Activated CD4-positive, alpha-beta T cell treated with anti-CD3 and anti-CD28 coated beads, Interleukin-2, amount 50 U/mL, for 48 hours (primary cell): ENCODE results near the gene SCFD2.

ENCODE experiments used
- DNase-seq, 2 experiments: peaks; one replicate each; pipeline ENCODE4 v3.0.0-alpha.2; 2020

The SCFD2 gene

GRCh38 chr4:53132132-53132891 lies 233.5 kb downstream of the SCFD2 start:
- peak in 1 of 2 experiments; percentile 16 for DNase-seq

DNA sequence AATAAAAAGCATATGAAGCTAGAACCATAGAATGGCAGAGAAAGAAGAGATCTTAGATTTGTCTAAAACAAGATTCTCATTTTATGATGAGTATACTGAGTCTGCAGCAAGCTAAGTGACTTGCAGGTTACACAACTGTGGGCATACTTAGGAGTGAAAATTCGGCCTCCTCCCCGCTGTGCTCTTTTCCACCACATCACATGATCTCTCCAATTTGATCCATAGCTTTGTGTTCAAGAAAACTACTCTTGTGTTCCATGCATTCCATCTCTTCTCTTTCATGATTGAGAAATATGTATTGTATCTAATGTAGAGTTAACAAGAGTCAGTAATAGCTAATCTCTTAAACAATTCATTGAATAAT lies 234.3 kb downstream of the SCFD2 start:
- DNase-seq: no peak

DNA sequence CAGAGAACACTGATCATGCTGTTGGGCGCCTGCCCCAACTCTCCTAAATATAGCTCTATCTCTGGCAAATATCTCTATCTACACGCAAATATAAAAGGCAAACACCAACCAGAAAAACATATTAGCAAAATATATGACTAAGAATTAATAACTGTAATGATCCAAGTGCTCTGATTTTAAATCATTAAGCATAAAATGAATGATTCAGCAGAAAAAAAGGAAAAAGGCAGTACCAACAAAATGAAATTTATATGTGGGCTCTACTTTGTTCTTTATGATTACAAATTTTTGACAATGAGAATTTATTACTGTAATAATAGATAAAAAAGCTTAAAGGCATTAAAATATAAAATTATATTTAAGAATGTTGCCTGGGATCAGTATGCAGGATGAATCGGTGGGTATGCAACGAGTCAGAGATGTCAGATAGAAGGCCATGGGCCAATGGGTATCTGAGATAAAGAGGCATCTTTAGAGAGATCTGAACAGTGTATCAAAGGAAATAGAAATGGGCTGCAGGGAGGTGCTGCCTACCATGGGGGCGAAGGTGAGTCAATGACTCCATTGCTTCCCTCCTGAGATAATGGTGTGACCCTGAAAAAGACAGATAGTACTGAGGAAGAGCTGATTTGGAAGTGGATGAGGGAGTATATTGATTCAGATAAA lies 234.8 kb downstream of the SCFD2 start:
- DNase-seq: no peak

GRCh38 chr4:53128706-53129357 lies 237.0 kb downstream of the SCFD2 start:
- no peak for DNase-seq

- DNase-seq: no peak
These were observed 237.6 kb downstream of the SCFD2 start for GRCh38 chr4:53128231-53128630.

DNA sequence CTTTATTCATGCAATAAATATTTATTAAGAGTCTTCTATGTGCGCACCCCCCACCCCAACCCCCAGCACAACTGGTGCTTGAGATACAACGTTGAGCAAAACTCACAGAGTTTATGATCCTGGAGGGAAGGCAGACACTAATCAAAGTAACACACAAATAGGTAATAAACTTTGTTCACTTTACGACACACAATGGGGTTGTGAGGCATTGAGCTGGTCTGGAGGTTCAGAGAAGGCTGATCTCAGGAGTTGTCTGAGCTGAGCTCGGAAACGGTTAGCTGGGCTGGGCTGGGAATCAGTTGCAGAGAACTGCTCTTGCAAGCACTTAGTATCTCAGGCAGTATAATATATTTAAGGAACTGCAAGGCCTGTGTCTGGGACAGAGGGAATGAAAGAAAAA lies 238.5 kb downstream of the SCFD2 start:
- DNase-seq: no peak

GRCh38 chr4:53126099-53126498 lies 239.8 kb downstream of the SCFD2 start:
- no peak for DNase-seq

GRCh38 chr4:53123819-53124218 lies 242.0 kb downstream of the SCFD2 start:
- DNase-seq: no peak

GRCh38 chr4:53123171-53123570 lies 242.7 kb downstream of the SCFD2 start:
- no peak for DNase-seq

GRCh38 chr4:53122280-53123116 lies 243.4 kb downstream of the SCFD2 start:
- no peak for DNase-seq

DNA sequence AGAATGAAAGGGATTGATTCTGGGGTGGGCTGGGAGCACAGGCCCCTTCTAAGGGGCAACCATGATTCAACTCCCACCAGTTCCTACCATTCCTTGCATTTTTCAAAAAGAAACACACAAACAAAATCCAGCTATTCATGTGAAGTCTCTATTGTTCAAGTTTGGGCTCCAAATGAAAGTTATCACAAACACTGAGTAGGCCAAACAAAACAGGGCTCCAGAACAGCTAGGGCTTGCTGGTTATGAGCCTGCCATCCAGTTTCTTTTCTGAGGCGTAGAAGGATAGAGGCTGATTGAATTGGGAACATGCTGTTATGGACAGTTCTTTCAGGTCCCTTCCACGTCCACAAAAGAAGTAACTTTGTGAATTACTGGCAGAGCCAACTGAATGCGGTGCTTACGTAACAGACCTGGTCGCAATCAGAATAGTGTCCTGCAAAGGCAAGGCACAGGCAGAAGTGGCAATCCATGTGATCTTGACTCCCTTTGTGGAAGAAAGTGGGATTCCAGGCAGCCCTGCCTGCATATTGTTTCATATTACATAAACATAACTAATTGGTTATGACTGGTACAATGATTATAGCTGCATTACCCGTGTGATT lies 244.5 kb downstream of the SCFD2 start:
- DNase-seq: no peak

DNA sequence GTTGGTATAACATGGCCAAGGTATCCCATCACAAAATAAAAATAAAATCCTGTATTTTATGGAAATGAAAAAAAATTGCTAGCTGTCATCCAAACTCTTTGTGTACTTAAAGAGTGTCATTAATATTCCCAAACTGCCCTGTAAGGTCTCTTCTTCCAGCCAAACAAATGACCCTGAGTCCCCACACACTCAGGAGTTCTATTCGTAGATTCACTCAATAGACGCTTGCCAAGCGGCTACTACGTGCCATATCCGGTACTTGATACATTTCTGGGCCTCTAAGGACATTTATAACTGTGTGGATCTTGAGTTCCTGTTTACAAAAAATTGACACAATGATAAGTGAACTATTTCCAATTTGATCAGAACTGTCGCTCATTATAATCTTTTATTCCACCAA lies 245.1 kb downstream of the SCFD2 start:
- no peak for DNase-seq

DNA sequence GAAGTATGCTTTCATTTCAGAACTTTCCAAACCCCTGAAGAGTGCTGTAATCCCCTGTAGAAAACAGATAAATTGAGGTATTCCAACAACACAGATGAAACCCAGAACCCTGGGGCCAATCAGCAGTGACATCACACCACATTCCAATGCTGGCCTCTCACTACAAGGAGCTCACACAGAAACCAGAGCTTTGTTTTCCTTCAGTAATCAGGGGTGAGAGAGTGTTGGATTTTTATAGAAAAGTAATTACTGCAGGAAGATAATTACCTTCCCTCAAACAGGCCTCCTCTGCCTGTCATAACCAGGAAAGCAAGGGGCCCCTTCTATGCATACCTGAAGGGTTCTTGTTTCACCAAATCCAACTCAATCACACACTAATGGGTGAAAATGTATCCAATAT lies 246.2 kb downstream of the SCFD2 start:
- DNase-seq: no peak

- DNase-seq: no peak
These were observed 247.2 kb downstream of the SCFD2 start for GRCh38 chr4:53118676-53119075.

- no peak for DNase-seq
These were observed 248.9 kb downstream of the SCFD2 start for GRCh38 chr4:53116954-53117353.

GRCh38 chr4:53113431-53114225 lies 252.2 kb downstream of the SCFD2 start:
- DNase-seq: no peak

DNA sequence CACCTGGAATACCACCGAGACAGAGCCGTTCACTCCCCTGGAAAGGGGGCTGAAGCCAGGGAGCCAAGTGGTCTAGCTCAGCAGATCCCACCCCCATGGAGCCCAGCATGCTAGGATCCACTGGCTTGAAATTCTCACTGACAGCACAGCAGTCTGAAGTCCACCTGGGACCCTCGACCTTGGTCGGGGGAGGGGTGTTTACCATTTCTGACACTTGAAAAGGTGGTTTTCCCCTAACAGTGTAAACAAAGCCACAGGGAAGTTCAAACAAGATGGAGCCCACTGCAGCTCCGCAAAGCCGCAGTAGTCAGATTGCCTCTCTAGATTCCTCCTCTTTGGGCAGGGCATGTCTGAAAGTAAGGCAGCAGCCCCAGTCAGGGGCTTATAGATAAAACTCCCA lies 260.5 kb downstream of the SCFD2 start:
- DNase-seq: no peak

DNA sequence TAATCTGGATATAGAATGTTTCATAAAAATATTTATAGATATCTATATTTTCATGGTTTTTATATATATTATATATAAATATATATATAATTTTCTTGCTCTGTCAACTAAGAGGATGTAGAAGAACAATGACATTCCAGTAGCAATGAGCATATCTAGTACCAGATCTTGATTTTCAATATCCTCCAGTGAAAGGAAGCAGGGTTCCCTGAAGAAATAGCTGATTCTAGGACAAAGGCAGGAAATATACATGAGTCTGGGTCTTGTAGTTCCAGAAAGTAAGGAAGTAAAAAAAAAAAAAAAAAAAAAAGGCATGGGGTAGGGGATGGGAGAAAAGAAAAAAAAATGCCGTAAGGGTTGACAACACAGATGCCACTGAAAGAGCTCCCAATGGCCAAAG lies 262.4 kb downstream of the SCFD2 start:
- DNase-seq: no peak

- DNase-seq: no peak
These were observed 264.7 kb downstream of the SCFD2 start for GRCh38 chr4:53101191-53101581.

- no peak for DNase-seq
These were observed 265.2 kb downstream of the SCFD2 start for GRCh38 chr4:53100501-53101190.

GRCh38 chr4:53098681-53099121 lies 267.2 kb downstream of the SCFD2 start:
- DNase-seq: no peak
